GM04504 (cell line): Measurements from ENCODE around the gene DYNC2H1.
A peak's percentile ranks its signal among the peaks of the same experiment; 100 is the strongest.

ENCODE experiments used
- DNase-seq: peaks from one replicate; pipeline ENCODE4 v3.0.0-alpha.2; 2012; ENCODE audit warnings: low read depth

The DYNC2H1 gene

DNA sequence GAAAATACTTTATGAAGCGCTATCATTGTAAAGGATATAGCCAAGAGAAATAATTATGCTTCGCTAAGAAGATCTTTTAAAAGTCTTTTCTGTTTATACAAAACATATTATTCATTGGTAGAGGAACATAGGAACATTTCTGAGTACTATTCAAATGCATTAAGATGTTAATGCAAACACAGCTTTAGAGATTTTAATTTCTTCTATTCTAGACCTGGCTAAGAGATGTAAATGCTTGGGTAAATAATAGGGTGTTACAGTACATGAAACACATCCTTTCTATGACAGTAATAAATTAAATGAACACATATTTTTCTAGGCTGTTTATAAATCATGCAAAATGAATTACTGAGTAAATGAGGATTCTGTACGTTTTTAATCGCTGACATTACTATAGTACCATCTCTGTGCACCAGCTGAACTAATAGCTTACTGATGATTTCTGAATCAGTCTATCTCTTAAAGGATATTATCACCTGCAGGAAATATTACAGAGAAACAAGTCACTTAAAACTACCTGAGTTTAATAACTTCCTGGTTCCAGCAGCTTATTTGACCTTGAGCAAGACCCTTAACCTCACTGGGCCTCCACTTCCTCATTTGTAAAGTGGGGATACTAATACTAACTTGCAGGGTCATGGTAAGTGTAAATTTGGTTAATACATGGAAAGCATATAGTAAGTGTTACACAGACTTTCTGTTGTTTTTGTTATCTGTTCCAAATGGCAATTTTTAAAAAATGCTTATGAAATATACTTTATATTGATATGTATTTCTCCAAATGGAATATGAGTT is 344.9 kb downstream of the DYNC2H1 start:
- DNase-seq = no peak

DNA sequence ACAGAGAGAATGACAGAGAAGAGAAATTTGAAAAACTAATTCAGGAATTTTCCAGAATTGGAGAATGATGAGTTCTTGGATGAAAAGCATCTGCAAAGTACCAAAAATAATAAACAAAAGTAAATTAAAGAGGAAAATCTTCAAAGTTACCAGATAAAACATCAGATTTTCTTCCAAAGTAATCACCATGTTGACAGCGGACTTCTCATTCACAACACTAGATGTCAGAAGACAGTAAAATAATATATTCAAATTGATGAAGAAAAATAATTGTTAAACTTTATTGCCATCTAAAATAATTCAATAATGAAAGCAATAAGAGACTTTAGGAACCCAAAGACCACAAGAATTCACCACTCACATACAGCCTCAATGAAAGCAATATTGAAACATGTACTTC is 355.2 kb downstream of the DYNC2H1 start:
- DNase-seq = no peak

DNA sequence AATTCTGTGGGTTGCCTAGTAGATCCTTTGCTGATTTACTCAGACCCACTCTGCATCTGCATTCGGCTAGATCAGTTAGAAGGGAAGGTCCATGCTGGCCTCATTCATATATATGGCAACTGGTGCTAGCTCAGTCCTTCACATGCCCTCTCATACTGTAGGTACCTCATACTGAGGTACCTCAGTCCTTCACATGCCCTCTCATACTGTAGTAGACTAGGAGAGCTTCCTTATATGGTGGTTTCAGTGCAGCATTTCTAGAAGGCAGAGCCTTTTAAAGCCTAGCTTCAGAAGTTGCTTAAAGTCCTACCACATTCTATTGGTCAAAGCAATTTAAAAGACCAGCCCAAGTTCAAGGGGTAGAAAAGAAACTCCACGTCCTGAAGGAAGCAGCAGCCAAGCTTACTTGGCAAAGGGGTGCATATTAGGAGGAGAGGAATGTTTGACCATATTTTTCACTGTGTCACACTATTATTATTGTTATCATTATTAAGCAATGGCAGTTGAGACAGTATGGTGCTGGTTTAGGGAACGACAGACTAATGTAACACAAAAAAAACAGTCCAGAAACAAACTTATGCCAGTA is 356.4 kb downstream of the DYNC2H1 start:
- no peak for DNase-seq

DNA sequence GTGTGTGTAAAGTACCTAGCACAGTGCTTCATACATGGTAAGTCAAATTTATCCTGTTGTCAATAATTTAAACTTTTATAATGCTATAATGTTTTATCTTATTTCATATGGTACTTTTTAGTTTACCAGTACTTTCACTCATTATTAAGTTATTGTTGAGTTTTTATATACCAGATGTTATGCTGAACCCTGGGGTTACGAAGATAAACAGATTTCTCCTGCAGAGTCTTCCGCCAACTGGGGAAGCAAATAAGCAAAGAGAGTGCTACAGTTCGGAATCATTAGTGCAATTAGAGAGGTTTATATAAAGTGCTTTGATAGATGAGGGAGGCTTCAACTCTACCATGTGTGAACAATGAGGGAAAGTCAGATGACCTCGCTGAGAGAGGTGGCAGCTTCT is 362.3 kb downstream of the DYNC2H1 start:
- DNase-seq = no peak

DNA sequence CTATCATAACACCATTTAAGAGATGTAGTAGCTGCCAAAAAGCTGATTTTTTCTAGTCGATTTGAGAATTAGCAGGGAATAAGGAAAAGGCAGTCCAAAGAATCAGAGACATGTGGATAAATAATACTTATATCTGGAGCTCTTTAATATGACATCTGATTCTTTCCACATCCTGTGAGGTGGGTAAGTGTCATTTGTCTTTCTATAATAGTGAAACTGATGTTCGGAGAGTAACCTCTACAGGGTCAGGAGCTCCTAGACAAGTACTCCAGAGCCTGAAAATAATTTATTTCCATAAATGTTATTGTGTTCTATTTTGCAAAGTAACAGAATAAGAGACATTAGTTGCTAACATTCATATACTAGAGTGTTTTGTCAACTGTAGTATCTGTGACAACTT is 367.6 kb downstream of the DYNC2H1 start:
- no peak for DNase-seq

DNA sequence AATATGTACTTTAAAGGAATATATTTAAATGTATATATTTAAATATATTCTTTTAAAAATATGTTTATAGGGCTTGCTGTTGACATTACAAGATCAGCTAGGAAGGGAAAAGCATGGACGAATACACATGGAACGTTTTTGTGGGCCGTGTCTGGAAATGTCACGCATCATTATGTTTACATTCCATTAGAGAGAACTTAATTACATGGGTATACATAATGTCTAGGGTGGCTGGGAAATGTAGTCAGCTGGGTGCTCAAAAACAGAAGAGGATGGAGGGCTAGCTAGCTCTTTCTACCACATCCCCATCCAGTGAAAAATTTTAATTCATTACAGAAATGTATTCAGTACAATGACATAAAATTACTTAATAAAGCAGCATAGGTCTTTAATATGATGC is 371.2 kb downstream of the DYNC2H1 start:
- no peak for DNase-seq

DNA sequence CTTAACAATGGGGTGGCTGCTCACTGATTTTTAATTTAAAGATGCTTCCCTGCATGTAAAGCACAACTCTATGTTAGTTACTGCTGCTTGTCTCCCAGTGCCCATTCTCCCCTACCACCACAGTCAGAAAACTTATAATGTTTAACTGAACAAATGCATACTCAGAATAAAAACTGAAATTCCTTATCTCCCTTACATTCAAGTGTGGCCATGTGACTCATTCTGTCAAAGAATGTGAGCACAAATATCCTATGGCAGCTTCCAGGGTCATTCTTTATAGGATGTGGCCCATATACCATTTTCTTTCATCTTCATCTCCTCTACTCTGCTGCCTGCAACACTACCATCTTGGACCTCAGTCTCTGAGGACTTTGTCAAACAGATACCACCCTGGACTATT is 374.8 kb downstream of the DYNC2H1 start:
- DNase-seq = no peak

DNA sequence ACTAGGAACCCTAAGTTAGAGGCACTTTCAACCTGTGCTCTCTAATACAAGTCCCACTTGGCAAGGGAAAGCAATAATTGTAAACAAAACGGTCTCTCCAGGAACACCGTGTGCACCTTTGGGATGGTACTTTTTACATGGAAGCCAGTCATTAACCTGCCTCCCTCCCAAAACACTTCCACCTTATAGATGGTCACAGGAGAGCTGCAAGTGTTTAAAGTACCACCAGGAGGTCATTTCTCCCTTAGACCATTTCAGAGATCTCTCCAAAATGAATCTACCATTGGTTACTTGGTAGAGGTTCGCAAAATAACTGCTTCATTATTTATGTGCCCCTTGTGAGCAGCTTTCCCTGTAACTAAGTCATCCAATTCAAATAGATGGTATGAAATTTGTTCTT is 375.3 kb downstream of the DYNC2H1 start:
- no peak for DNase-seq

DNA sequence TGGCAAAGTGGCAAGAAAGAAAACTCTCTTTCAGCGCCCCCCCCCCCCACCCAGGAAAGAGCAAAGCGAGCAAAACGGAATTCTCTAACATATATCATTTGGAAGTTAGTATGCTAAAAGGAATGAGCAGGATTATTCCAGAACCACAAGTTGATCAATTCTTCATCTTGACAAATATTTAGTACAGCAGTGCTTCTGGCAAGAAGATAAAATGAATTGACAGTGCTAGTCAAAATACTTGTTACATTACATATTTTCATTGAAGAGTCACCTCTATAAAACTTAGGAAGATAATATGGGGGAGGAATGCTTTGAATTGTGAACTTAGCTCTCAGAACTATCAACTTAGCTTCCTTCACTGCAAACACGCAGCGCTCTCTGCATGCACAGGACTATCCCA is 377.4 kb downstream of the DYNC2H1 start:
- DNase-seq = peak; percentile 13

DNA sequence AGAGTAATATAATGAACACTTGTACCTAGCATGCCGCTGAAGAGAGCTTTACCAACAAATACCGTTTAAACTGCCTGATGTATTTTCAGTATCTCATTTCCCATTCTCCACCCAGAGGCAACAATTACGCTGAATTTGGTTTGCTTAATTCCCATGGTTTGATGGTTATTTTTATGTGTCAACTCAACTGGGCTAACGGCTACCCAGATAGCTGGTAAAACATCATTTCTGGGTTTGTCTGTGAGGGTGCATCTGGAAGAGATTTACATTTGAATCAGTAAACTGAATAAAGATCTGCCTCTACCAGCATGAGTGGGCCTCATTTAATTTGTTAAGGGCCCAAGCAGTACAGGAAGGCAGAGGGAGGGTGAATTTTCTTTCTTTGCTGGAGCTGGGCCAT is 377.9 kb downstream of the DYNC2H1 start:
- no peak for DNase-seq

DNA sequence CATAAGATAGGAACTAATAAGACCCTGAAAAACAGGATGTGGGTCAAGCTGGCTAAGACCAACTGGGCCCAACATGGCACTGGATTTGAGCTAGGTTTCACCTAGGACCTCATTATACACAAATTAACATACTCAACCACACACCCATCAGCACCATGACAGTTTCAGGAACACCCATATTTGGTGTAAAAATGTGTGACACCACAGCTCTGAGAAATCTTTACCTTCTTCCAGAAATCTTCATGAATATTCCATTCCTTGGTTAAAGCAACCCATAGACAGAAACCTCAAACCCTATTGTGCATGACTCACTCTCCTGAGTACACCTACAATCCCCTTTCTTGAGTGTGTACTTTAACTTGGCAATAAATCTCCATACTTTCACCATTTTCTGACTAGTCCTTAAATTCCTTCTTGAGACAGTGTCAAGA is 378.8 kb downstream of the DYNC2H1 start:
- no peak for DNase-seq

DNA sequence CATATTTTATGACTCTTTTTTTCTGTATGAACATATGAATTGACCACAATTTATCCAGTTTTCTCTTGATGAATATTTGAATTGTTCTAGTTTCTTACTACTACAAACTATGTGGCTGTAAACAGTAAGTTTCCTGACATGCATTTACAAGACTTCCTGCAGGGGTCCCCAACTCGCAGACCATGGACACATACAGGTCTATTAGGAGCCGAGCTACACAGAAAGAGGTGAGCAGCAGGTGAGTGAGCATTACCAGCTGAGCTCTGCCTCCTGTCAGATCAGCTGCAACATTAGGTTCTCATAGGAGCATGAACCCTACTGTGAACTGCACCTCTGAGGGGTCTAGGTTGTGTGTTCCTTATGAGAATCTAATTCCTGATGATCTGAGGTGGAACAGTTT is 379.4 kb downstream of the DYNC2H1 start:
- no peak for DNase-seq

DNA sequence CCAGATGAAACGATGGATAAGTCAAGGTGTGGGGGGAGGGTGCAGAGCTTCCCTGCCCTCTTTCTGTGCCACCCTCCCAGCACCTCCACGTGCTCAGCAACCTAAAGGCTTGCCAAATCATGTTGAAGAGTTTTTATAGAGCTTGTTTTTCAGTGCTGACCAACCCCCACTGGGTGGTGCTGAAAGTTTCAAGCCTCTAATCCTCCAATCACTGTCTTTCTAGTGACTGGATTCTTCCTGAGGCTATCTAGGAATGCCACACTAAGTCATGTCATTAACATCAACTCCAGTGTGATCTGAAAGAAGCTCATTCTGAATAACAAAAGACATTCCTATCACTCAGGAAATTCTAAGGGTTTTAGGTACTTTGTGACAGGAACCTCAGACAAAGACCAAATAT is 382.6 kb downstream of the DYNC2H1 start:
- no peak for DNase-seq

DNA sequence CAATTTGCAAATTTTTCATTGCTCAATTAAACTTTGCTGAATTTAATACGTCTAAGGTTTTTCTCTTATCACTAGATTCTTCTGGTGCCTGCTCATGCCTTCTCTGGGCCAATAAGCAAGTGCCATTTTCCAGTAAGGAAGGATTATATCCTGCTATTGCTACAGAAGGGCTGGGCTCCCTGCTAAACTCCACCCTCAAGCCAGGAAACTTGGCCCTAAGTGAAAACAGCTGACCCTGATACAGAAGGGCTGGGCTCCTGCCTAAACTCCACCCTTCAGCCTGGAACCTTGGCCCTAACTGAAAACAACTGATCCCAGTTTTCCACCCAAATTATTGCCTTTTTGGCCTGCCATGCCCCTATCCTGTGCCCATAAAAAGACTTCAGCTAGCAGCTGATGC is 385.3 kb downstream of the DYNC2H1 start:
- DNase-seq = no peak

DNA sequence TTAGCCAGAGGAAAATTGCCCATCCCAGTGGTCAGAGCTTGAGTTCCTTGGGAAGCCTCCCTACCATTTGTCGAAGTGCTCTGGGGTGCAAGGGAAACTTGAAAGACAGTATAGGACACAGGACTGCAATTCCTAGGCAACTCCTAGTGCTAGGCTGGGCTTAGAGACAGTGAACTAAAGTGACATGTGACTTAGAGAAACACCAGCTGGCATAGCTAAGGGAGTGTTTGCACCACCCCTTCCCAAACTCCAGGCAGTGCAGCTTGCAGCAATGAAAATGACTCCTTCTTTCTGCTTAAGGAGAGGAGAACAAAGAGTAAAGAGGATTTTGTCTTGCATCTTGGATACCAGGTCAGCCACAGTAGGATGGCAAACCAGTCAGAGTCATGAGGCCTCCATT is 388.0 kb downstream of the DYNC2H1 start:
- DNase-seq = no peak

DNA sequence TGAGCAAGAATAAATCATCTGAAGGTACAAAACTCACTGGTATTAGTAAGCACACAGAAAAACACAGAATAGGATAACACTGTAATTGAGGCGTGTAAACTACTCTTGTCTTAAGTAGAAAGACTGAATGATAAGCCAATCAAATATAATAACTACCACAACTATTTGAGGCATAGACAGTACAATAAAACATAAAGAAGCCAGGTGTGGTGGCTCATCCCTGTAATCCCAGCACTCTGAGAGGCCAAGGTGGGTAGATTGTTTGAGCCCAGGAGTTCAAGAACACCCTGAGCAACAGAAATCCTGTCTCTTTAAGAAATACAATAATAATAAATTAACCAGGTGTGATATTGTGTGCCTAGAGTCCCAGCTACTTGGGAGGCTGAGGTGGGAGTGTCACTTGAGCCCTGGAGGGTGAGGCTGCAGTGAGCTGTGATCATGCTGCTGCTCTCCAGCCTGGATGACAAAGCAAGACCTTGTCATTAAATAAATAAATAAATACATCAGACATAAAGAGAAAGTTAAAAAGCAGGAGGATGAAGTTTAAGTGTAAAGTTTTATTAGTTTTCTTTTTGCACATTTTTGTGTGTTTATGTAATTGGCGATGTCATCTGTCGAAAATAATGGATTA is 390.6 kb downstream of the DYNC2H1 start:
- no peak for DNase-seq

DNA sequence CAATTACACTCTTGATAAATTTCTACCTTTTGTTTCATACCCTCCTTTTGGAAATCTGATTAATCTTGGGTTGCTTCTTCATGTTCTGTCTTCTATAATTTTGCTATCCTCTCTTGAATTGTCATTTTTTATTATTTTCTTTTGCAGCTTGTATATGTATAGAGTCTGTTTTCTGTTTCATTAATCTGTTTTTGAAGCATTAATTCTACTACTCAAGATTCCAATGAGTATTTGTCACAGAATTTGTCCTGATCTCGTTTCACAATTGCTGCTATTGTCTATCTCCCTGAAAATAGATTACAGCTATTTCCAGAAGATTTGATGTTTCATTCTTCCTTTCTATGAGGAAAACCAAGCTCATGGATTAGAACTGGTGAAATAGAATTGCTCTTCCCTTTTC is 406.1 kb downstream of the DYNC2H1 start:
- no peak for DNase-seq

DNA sequence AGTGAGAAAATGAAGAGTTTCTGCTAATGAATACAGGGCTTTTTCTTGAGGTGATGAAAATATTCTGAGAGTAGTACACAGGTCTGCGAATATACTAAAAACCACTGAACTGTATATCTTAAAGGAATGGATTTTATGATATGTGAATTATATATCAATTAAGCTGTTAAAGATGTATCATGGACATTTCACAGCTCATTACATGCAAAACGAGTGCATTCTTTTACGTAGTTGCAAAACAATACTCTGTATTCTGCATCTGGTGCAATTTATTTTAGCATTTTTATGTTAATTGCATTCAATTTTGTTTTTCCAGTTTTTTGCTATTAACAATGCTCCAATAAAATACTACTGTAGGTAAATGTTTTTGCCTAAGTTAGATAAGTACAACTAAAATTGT is 411.6 kb downstream of the DYNC2H1 start:
- DNase-seq = no peak

DNA sequence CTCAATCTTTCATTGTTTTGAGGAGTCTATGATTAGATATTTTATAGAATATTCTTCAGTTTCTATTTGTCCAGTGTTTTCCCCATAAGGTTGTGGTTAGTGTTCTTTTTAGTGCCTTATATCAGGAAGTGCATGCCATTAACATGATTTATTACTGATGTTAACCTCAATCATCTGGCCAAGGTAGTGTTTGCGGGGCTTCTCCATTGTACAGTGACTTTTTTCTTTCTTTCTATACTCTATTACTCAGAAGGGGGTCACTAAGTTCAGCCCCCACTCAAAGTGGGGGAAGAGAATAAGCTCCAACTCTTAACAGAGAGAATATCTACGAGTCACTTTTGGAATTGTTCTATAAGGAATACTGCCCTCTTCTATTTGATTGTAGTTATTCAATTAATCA is 415.8 kb downstream of the DYNC2H1 start:
- peak; percentile 23 for DNase-seq

DNA sequence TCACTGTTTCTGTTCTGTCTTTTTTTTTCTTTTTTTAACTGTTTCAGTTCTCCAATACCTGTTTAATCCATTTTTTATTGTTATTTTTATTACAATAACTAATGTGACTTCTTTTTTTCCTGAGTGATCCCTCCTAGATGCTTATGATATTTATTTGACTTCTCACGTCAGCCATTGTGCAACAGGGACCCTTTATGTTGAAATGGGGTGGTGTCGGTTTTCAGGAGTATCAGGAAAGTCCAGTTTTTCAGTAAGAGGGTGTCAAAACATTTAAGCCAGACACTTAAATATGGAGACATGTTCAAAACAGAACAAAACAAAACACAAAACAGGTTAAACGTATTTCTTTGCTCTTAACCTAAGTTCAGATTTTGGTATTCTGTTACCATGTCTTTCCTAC is 418.8 kb downstream of the DYNC2H1 start:
- DNase-seq = no peak

DNA sequence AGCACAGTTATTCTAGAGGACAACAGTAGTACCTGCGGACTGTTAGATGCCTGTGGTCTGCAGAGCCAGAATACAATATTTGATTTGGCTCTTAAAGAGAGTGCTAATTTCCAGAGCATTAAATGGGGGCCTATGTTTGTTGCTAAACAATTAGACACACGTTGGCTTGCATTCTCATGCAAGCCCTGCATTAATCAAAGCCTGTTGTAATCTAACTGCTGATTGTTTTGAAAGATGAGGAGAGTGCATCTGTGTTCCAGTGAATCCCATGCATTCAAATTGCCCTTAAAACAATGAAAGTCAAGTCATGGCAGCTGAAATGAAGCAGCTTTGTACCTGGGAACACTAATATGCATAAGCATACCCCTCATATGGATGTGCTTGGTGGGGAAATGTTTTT is 419.4 kb downstream of the DYNC2H1 start:
- peak; percentile 12 for DNase-seq

DNA sequence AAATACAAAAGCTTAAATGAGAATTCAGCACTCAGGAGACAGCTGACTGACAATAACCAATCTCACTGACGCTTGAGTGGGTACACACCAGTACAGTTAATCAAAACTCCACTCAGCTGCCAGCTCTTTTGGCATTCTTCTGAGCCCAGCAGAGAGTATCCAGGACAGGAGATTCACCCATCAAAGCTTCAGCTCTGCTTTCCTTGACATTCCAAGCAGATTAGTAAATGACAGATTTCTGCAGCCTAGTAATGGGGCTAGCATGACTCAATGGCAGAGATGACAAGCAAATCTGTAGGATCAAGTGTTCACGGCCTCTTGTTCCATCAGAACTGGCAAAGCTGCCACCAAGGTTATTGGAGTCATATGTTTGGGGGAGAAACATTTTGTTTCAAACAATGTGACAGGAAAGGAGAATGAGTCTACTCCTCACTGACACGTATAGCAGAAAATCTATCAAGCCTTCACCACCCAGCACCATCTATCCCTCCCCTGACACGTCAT is 420.0 kb downstream of the DYNC2H1 start:
- peak; percentile 80 for DNase-seq
